COLO668 (cell line): ENCODE measurements around the gene NUDCD3.
A peak's percentile ranks its signal among the peaks of the same experiment; 100 is the strongest.

Experiments used
- DNase-seq: peaks from one replicate; lab custom pipeline; 2025; ENCODE audit not compliant: unreplicated experiment; lab: John Stamatoyannopoulos, UW

The NUDCD3 gene

GRCh38 chr7:44372560-44373417 is 117.7 kb downstream of the NUDCD3 start:
- DNase-seq = no peak

- no peak for DNase-seq
Observed at GRCh38 chr7:44368885-44369284, 121.6 kb downstream of the NUDCD3 start.

- no peak for DNase-seq
Observed at GRCh38 chr7:44368455-44368854, 122.0 kb downstream of the NUDCD3 start.

GRCh38 chr7:44367475-44368043 is 122.9 kb downstream of the NUDCD3 start:
- DNase-seq = no peak

- no peak for DNase-seq
Observed at GRCh38 chr7:44366986-44367385, 123.5 kb downstream of the NUDCD3 start.

- DNase-seq = no peak
Observed at GRCh38 chr7:44353668-44354067, 136.8 kb downstream of the NUDCD3 start.

- no peak for DNase-seq
Observed at GRCh38 chr7:44348851-44349781, 141.3 kb downstream of the NUDCD3 start.

GRCh38 chr7:44348300-44348699 is 142.2 kb downstream of the NUDCD3 start:
- DNase-seq = peak; percentile 58

GRCh38 chr7:44347546-44348114 is 142.8 kb downstream of the NUDCD3 start:
- DNase-seq = no peak

- no peak for DNase-seq
Observed at GRCh38 chr7:44346063-44346462, 144.4 kb downstream of the NUDCD3 start.

GRCh38 chr7:44341401-44341800 is 149.1 kb downstream of the NUDCD3 start:
- no peak for DNase-seq

- DNase-seq = no peak
Observed at GRCh38 chr7:44338600-44338999, 151.9 kb downstream of the NUDCD3 start.

- no peak for DNase-seq
Observed at GRCh38 chr7:44336491-44336890, 154.0 kb downstream of the NUDCD3 start.

- no peak for DNase-seq
Observed at GRCh38 chr7:44335184-44335583, 155.3 kb downstream of the NUDCD3 start.

GRCh38 chr7:44334734-44335097 is 155.7 kb downstream of the NUDCD3 start:
- DNase-seq = no peak

- DNase-seq = no peak
Observed at GRCh38 chr7:44333911-44334733, 156.3 kb downstream of the NUDCD3 start.

GRCh38 chr7:44331682-44332081 is 158.8 kb downstream of the NUDCD3 start:
- no peak for DNase-seq

- DNase-seq = no peak
Observed at GRCh38 chr7:44330331-44330730, 160.1 kb downstream of the NUDCD3 start.

GRCh38 chr7:44329888-44330287 is 160.6 kb downstream of the NUDCD3 start:
- DNase-seq = no peak
